KBM-7 (cell line): ENCODE results near the gene ATP1B2.
A peak's percentile ranks its signal among the peaks of the same experiment; 100 is the strongest.
"Not testable (repeated sequence)": the region's sequence is repeated elsewhere in the genome, so short reads cannot be mapped to it uniquely, and the experiment has no call there.

Source experiments
- DNase-seq: peaks from one replicate; pipeline ENCODE4 v3.0.0-alpha.2; 2015
- in situ Hi-C: fragments of 300-500 bp; cut with MboI; formaldehyde crosslinking; loops from 2 replicates; pipeline ENCODE4 v1.14.3; 2020; ENCODE audit warnings: low sequenced_read_pairs, low pct_unique_long_range_greater_than_20kb, mixed read lengths

ATP1B2 gene, protein sequence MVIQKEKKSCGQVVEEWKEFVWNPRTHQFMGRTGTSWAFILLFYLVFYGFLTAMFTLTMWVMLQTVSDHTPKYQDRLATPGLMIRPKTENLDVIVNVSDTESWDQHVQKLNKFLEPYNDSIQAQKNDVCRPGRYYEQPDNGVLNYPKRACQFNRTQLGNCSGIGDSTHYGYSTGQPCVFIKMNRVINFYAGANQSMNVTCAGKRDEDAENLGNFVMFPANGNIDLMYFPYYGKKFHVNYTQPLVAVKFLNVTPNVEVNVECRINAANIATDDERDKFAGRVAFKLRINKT

DNA sequence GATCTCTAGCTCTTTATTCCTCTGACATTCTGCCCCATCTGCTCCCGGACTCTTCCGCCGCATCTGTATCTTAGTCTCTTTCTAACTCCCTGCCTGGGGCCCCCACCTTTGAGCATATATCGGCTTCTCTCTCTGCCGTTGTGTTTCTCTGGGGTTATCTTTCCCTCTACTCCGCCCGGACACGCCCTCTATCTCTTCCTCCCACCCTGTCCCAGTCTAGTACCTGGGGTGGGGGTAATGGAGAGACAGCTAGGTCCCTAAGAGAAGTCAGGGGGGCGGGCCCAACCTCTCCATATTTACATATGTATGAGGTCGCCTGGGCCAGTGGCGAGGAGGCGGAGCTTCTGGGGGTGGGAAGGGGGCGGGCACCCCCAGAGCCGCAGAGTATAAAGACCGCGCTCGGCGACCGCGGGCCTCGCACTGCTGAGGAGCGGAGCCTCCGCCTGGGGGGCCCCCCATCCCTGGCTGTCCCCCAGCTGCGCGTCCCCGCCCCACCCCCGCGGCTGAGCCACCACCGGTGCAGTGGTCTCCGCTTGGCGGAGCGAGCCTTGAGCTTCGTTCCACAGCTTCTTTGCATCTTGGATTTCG, at the start of gene ATP1B2:
ATP1B2 (plus strand) TSS at position 418 of the 588 bp plus-strand sequence. CDS start 593 bp downstream, outside the sequence.
- in situ Hi-C loops, result no loop called here
- DNase-seq, result peak; percentile 43

DNA sequence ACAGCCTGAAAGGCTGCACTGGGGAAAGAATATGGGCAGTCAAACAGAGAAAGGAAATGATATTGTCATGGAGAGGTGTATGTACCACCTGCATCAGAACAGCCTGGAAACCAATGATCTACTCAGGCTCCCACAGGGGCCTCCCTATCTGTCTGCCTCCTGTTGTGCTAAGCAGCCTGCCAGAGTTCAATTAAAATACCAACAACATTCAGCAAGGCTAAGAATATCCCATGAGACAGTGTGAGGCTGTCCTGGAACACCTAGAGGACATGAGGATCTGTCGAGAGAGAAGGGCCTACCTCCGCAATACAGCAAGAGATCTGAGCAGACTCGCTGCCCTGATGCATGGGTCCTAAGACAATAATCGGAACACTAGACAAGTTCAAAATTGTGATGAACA, 44.4 kb upstream of the ATP1B2 start:
- no peak for DNase-seq
- in situ Hi-C loops, result no loop called here

DNA sequence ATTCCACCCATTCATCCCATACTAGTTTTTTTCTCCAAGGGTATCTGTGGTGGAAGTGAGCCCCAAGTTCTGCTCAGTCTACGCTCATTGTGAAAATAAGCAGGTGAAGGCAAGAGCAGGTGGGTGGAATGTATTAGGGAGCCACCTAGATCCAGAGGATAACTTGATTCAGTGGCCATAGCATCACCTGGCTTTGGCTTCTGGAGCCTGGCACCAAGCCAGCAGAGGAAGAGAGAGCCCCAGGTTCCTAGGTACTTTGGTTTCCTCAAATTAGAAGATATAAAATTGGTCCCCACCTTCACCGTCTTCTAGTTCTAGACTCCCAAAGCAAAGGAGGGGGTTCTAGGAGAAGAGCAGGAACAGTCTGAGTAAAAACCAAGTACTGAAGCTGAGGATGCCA, 40.1 kb upstream of the ATP1B2 start:
- in situ Hi-C loops, result no loop called here
- no peak for DNase-seq

DNA sequence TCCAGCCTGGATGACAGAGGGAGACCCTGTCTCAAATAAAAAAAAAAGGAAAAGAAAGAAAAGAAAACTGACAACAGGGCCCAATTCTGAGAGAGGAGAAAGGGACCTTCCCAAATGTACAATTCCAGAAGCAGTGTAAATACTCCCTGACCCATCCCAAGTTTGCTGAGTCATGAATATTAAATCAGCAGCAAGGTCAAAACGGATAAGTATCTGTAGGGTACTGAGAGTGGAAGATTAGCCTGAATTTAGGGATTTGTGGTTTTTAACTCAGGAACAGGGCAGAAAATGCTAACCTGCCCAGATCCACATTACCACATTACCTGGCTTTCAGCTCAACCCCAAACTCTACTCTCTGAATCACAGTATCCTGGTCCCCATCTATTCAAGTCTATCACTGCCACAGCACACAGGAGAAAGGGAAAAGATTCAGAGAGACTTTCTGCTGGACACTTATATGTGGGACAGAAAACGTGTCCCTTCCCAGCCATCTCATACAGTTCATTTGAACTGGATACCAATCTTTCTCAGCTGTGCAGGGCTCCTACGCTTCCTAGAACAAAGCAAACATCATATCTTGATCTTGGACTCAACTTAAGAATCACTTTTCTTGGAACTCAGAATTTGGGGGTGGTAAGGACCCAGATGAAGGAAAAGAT, 39.0 kb upstream of the ATP1B2 start:
- DNase-seq, result no peak
- in situ Hi-C loops, result no loop called here

DNA sequence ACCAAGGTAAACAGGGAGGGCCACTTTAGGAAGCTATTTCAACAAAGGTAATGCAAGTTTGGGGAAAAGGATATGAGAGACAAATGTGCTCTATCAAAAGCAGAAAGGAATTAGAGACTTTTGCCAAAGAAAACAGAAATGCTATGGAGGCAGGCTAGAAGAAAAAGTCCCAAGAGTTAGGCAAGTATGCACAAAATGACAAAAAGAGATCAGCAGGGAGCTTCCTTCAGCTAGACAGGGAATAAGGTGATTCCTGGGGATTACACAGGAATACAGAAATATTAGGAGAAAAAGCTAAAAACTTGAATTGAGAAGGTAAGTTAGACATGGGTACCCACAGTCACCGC, 38.5 kb upstream of the ATP1B2 start:
- in situ Hi-C loops, result no loop called here
- DNase-seq, result no peak

DNA sequence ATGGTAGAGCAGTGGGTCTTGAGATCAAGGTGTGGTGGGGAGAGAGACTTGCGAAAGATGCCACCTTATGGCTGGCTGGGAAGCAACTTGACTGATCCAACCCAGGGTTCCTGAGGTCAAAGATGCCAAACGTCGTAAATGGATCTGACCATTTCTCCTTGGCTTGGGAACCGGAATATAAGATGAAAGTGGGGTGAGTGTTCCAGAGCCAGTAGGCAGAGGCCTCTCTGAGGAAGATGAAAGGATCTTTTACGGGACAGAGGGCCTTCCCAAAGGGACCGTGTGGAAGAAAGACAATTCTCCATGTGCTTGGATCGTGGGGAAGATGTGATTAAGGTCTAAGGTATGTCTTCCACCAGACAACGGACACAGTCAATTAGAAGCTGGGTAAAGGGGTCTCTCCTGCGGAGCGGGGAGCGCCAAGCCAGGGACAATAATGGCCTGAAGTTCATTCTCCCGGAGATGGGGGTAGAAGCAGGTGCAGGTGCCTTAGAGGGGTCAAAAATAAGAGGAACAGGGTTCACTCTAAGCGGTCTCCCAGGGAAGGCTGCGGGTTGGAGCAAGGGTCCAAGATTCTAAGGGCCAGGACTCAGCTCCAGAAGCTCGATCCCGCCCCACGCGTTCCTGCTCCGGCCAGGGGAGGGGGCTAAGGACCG, 36.8 kb upstream of the ATP1B2 start:
- in situ Hi-C loops, result no loop called here
- DNase-seq, result peak; percentile 35

DNA sequence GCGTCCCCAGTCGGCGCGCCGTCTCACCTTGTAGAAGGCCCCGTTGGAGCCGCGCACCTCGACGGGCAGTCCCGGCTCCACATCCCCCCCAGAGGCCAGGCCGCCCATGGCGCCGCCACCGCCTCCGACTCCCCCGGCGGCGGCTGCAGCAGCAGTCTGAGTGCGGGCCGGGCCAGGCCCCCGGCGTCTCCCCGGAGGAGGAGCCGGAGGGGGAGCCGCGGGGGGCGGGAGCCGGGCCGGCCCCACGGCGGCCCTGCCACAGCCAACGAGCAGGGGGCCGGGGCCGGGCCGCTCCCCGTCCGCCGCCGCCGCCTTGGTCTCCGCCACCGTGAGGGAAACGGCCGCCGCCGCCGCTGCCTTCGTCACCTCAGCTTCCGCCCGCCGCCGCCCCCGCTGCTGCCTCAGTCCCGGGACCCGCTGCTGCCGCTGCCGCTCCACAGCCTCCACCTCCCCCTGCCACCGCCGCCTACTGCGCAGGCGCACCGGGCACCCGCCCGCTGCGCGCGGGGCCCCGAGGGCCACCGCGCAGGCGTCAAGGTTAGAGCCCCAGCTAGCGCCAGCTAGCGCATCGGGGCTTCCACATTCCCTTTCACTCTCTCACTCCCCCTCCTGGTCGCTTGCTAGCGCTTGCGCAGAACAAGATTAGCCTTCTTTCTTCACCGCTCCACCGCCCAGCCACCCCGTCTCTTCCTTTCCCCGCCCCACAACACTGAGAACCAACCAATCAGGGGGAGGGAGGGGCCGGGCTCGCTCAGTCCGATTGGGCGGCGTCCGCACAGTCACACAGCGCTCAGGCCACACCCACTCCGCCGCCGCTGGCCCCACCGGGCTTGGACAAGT, 36.1 kb upstream of the ATP1B2 start, which contains the start of gene FXR2:
FXR2 (minus strand) TSS at position 473 of the 840 bp plus-strand sequence; CDS start at position 108, 365 bp downstream.
- in situ Hi-C loops, result no loop called here

DNA sequence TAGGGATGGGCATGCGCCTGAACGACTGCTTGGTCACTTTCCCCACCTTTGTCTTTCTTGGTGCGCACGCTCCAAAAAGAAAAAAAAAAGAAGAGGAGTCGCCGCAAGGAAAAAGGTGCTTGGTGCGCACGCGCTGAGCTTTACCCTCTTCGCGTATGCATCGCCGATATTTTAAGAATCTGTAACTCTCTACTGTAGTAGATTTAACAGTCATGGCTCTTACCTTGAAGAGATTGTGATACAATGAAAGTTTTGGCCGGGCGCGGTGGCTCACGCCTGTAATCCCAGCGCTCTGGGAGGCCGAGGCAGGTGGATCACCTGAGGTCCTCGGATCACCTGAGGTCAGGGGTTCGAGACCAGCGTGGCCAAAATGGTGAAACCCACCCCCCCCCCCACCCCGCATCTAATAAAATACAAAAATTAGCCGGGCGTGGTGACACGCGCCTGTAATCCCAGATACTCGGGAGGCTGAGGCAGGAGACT, 35.4 kb upstream of the ATP1B2 start:
- DNase-seq, result no peak
- in situ Hi-C loops, result no loop called here

More for the DNA sequence above, 36.1 kb upstream of the ATP1B2 start, which contains the start of gene FXR2:
- peak; percentile 100 for DNase-seq

DNA sequence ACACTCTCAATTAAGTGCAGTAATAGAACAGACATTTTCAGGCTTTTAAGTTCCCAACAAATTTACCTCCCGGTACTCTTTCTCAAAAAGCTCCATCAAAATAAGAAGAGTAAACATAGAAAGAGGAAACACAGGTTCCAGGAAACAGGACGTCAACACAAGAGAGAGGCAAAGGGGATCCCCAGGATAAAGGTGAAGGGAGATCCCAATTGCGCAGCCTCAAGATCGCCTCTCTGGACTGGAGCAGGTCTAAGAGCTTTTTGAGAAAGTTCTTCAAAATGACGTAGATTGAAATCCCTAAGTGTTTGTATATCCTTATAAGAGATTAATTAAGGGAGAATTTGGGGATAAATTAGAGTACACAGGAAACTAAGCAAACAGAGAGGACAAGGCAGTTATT, 32.1 kb upstream of the ATP1B2 start:
- in situ Hi-C loops, result no loop called here
- DNase-seq, result no peak

DNA sequence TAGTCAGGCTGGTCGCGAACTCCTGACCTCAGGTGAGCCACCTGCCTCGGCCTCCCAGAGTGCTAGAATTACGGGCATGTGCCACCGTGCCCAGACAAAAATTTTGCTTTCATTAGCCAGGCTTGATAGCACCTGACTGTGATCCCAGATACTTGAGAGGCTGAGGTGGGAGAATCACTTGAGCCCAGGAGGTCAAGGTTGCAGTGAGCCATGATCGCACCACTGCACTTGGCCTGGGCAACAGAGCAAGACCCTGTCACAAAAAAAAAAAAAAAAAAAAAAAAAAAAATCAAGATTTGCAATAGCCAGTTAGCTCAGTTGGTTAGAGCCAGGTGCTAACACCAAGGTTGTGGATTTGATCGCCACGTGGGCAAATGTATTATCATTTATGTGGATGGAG, 29.9 kb upstream of the ATP1B2 start:
- no peak for DNase-seq
- in situ Hi-C loops, result no loop called here

DNA sequence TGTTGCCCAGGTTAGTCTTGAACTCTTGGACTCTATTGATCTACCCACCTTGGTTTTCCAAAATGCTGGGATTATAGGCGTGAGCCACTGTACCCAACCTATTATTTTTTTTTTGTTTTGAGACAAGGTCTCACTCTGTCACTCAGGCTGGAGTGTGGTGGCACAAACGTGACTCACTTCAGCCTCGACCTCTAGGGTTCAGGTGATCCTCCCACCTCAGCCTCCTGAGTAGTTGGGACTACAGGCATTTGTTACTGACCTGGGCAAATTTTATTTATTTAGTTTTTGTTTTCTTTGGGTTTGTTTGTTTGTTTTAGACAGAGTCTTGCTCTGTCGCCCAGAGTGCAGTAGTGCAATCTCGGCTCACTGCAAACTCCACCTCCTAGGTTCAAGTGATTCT, 27.1 kb upstream of the ATP1B2 start:
- no peak for DNase-seq
- in situ Hi-C loops, result no loop called here

DNA sequence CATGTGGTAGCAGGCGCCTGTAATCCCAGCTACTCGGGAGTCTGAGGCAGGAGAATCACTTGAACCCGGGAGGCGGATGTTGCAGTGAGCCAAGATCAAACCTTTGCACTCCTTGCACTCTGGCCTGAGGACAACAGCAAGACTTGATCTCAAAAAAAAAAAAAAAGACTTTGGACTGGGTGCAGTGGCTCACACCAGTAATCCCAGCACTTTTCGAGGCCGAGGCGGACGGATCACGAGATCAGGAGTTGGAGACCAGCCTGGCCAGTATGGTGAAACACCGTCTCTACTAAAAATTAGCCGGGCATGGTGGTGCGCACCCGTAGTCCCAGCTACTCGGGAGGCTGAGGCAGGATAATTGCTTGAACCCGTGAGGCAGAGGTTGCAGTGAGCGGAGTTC, 25.0 kb upstream of the ATP1B2 start:
- DNase-seq, in situ Hi-C loops: not testable (repeated sequence)

DNA sequence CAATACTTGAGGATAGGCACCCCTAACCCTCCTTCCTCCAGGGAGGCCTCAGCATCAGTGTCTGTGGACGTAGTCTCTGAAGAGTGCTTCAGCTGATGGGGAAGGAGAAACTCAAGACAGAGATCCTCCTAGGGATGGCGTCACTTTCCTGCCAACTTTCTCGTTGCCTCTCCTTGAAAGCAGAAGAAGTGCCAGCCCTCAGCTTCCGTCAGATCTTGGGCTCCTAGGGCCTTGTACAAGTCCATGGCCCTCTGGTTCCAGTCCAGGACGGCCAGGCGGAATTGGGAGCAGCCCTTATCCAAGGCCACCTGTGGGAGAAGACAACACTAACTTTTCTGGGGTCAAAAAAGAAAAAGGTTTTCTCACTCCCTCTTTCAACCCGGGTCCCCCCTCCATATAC, 24.4 kb upstream of the ATP1B2 start:
- in situ Hi-C loops, result no loop called here
- no peak for DNase-seq

DNA sequence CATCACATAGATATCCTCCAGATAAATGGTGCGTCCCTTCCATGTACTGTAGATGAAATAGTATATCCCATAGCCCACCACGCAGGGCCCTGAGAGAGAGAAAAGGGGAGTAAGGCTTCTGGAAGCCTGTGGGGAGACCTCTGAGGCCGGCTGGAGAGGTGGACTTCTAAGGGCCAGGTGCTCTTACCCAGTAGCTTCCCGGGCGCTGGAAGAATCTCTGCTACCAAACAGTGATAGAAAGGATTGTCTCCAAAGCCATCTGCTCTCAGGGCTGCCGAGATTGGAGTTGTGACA, 23.8 kb upstream of the ATP1B2 start:
- no peak for DNase-seq
- in situ Hi-C loops, result no loop called here

DNA sequence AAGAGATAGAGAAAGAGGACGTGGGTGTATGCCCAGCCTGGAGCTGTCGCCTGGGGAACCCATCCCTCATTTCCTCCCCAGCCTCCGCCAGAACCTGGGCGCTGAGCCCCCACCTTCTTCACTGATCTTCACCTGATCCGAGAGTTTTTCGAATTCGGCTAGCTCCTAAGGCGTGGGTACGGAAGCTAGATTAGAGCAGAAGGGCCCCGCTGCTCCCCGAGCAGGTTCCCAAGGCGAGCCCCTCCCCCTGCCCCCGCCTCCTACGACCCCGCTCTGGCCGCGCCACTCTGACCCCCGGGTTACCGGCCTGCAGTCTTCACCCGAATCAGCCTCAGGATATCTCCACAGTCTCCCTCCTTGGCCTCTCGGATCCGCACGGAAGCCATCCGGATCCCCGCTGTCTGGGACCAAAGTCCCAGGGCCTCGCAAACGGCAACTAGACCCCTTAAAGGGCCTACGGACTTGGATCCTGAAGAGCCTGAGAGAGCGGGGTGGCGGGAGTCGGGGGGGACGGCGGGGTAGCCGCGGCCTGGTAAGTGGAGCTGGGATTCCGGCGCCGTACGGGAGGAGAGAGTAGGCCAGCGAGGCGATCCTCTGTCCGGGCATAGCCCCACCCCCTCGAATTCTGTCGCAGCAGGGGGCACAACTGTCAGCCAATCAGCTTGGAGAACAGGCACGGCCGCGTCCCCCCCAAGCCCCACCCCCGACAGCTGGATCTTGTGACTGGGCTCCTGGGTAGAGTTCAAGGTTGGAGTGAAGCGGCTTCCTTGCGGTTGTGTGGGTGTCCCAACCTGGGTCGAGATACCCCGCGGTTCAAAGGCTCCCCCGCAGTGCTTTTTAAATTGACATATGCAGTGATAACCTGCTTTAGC, 23.2 kb upstream of the ATP1B2 start, which contains the start of gene SAT2:
SAT2 (minus strand) TSS at position 572 of the 872 bp plus-strand sequence; CDS start at position 386, 186 bp downstream.
- peak; percentile 94 for DNase-seq
- in situ Hi-C loops, result no loop called here

DNA sequence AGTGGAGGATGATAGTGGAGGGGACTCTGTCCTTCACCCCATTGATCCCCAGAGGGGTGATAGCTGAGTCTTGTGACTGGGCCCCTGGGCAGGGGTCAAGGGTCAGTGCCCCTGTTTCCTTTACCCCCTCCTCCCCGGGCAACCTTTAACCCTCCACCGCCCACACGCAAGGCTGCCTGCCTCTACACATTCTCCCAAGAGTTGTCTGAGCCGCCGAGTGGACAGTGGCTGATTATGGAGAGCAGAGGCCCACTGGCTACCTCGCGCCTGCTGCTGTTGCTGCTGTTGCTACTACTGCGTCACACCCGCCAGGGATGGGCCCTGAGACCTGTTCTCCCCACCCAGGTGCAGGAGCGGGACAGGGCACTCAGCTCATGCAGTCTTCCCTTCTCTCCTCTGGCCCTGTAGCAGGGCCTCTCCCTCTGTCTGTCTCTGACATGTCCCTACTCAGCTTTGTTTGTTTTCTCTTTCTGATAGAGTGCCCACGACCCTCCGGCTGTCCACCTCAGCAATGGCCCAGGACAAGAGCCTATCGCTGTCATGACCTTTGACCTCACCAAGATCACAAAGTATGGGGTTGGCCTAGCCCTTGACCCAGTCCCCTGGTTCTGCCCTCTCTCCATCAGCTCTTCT, 20.7 kb upstream of the ATP1B2 start, which contains the start of gene SHBG:
SHBG (plus strand) TSS at position 197 of the 633 bp plus-strand sequence; CDS start at position 235, 38 bp downstream.
- in situ Hi-C loops, result no loop called here
- DNase-seq, result no peak
